HG02970 (cell line): Measurements from ENCODE around the gene TRPC4AP.
"Not testable (repeated sequence)": the region's sequence is repeated elsewhere in the genome, so short reads cannot be mapped to it uniquely, and the experiment has no call there.

ENCODE experiments used
- ATAC-seq: cut with Tn5 transposase; IDR thresholded peaks from one replicate; pipeline ENCODE4 v1.9.1; 2021; ENCODE audit warnings: mild to moderate bottlenecking, moderate library complexity, moderate number of reproducible peaks; ENCODE audit not compliant: unreplicated experiment, low FRiP score

Gene TRPC4AP

DNA sequence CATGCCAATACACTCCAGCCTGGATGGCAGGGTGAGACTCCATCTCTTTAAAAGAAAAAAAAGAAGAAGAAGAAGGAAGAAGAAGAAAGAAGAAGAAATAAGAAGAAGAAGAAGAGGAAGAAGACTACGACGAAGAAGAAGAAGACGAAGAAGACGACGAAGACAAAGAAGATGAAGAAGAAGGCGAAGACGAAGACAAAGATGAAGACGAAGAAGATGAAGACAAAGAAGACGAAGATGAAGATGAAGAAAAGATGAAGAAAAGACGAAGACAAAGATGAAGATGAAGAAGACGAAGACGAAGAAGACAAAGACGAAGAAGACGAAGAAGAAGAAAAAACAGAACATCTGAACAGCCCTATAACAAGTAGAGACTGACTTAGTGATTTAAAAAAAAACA, 33.0 kb downstream of the TRPC4AP start:
- ATAC-seq, result no peak

DNA sequence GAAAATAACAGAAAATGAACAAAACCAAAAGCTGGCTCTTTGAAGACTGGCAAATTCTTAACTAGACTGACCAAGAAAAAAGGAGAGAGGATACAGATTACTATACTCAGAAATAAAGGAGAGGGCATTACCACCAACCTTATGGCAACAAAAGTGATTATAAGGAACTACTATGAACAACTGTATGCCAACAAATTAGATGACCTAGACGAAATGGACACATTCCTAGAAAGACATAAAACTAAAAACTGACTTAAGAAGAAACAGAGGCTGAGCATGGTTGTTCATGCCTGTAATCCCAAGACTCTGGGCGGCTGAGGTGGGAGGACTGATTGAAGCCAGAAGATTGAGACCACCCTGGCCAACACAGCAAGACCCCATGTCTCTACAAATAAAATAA, 33.5 kb downstream of the TRPC4AP start:
- ATAC-seq, result no peak

DNA sequence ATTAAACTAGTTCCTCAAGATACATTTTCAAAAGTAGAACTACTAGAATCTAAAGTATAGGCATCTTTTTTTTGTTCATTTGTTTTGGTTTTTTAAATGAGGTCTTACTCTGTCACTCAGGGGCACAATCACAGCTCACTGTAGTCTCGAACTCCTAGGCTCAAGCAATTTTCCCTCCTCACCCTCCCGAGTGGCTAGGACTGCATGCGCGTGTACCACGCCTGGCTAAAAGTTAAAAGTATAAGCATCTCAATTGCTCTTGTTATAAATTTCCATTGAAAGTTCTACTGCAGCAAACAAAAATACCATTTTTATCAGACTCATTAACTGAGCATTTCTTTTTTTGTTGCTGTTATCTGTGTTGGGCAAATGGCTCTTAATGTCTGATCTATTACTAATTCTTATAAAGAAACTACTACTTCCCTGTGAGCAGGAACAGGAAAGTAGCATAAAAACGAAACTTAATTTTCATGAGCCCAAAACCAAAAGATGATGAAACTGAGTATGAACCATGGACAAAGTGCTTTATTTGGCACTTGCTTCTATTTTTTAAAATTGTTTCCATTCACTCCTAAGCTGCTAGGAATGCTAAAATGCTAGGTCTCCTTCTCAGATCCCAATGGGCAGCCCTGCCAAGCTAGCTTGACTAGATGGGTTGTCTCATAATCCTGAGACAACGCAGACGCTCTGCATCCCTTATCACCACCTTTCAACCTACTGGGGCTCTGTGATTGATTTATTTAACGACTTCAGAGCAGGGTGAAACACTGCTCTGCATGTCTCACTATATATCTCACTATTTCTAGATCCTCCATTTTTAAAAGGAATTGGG, 36.9 kb downstream of the TRPC4AP start:
- ATAC-seq, result no peak

DNA sequence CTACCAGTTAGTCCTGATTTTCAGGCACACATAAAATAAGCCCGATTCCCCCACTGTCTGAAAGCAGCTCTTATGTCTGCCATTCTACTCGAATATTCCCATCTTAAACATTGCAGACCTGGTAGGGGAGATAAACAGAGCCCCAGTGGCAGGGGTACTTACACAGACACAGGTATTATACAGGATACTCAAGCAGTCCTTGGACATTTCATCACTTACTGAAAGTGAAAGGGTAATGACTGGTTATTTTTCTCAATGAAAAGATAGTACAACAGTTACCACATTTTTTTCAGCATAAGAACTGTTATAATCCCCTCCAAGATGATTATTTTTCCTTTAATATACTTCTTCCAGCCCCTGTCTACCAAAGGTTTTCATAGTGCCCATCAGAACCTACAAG, 37.8 kb downstream of the TRPC4AP start:
- no peak for ATAC-seq

DNA sequence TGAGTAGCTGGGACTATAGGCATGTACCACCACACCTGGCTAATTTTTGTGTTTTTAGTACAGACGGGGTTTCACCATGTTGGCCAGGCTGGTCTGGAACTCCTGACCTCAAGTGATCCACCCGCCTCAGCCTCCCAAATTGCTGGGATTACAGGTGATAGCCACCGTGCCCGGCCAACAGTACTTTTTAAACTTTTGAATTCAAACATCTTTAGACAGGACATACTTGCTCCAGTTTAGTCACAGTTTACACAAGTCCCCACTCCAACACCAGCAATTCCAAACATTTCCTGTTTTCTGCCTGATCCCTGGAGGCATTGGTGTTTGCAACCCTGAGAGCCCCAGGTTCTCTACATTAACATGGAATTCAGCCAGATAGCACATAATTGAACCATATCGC, 40.0 kb downstream of the TRPC4AP start:
- not testable (repeated sequence) for ATAC-seq

DNA sequence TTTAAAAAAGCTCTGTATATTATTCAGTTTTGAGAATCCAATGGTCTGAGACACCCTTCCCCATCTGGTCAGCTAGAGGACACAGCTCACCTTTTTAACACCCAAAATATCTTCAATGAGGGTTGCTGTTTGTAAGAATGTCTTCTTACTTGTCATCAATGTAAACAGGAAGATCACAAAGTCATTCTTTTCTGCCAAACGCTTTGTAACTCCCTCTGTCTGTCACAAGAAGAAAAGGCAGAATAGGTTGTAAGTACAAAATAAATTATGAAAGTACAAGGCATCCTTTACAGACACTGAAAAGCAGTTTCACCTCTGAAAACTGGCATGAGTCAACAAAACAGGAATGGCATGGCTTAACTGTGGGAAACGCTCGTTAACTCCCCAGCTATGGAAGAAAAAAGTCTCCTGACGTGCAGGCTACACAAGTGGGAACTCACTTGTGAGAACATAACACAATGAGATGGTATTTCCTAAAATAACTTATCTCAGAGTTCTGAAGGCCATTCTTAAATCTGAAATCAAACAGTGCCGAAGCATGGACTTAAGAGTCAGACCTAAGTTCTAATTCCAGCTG, 42.7 kb downstream of the TRPC4AP start:
- no peak for ATAC-seq

DNA sequence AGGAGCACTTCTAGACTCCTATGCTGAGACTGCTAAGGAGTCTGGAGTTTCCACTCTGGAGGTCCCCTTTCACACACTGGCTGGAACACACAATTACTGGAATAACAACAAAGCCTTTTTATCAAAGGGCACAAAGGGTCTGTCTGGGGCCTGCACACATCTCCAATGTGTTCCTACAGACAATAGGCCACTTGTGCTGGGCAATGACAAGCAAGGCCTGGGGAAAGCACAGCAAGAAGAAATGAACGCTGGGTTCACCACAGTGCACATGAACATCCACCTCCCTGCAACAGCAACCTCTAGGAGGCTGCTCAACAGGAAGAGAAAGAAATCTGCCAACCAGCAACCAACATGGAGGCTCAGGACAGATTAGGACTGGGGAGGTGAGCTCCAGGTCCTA, 43.9 kb downstream of the TRPC4AP start:
- ATAC-seq, result no peak

DNA sequence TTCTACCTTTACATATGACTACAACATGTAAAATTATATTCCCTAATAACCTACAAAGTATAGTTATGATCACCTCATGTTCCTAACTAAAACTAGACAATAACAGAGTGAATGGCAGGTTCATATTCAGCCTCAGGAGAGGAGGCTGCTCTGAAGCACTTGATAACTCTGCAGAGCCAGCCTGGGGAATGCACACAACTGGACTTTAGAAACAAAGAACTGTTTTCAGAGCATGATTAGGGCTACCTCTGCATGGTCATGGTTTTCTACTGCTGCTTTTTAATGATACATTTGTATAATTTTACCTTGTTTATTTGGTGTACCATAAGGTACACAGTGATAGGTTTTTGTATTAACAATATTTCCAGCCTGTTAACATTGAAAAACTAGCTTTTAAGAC, 50.3 kb downstream of the TRPC4AP start:
- no peak for ATAC-seq

DNA sequence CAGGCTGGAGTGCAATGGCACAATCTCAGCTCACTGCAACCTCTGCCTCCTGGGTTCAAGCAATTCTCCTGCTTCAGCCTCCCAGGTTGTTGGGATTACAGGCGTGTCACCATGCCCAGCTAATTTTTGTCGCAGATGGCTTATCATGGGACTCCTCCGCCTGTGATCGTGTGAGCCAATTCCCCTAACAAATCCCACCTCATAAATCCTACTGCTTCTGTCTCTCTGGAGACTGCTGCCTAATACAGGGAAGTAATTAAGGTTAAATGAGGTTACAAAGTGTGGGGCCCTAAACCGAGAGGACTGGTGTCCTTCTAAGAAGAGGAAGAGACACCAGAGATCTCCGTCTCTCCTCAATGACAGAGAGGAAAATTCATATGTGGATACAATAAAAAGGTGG, 52.0 kb downstream of the TRPC4AP start:
- no peak for ATAC-seq

DNA sequence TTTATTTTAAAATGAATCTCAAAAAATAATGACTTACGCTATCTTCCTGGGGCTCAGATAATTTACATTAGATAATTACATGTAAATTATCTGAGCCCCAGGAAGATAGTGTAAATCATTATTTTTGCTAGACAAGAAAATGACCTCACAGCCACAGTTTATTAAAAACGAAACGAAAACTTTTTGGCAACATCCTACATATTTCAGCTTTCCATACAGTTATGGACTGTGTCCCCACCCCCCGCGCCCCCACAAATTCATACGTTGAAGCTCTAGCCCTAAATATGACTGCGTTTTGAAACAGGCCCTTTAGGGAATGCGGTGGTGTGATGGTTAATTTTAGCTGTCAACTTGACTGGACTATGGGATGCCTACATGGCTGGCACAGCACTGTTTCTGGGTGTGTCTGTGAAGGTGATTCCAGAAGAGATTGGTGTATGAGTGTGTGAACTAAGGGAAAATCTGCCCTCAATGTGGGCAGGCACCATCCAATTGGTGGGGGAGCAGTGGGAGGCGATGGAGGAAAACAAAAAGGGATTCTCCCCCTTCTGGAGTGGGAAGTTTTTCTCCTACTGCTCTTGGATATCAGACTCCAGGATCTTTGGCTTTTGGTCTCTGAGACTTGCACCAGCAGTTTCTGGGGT, 52.6 kb downstream of the TRPC4AP start:
- no peak for ATAC-seq

DNA sequence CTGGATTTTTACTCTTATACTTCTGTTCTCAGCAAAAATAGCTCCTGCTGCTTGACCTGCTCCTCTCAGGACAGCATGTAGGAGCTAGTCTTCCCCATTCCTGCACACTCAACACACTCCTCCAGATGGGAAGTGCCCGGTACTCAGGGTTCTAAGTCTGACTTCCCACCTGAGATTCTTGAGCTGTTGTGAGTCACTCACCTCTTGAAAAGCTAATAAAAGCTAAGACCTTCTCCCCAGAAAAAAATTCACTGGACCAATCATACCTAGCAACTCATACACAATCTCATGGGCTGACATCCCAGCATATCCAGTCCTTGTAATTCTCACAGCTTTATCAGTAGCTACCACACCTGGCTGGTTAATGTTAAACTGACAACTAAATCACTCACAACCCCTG, 53.5 kb downstream of the TRPC4AP start:
- ATAC-seq, result no peak

DNA sequence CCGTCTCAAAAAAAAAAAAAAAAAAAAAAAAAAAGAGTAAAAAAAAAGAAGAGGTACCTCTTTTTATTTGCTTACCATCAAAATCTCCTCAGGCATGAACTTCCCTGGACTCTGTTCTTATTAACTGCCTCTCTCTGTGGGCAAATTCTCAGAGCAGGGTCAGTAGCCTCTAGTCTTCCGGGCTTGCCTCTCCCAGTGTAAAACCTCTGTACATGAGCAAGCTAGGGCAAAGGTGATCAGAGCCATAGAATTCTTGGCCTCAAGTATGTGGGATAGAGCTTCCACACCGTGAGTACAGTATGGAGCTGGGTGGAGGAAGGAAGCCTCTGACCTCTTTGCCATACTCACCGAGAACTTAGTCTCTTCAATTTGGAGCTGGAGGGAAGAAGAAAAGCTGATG, 58.5 kb downstream of the TRPC4AP start:
- no peak for ATAC-seq

DNA sequence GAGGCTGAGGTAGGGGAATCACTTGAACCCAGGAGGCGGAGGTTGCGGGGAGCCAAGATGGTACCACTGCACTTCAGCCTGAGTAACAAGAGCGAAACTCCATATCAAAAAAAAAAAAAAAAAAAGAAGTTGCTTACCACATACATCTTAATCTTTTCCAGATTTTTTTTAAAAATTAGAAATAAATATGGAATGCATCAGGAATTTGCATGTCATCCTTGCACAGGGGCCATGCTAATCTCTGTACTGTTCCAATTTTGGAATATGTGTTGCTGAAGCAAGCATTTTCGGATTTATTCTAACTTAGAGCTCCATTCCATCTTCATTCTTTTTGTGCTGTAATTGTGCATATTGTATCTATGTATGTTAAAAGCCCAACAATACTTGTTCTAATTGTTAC, 62.5 kb downstream of the TRPC4AP start:
- ATAC-seq, result no peak

DNA sequence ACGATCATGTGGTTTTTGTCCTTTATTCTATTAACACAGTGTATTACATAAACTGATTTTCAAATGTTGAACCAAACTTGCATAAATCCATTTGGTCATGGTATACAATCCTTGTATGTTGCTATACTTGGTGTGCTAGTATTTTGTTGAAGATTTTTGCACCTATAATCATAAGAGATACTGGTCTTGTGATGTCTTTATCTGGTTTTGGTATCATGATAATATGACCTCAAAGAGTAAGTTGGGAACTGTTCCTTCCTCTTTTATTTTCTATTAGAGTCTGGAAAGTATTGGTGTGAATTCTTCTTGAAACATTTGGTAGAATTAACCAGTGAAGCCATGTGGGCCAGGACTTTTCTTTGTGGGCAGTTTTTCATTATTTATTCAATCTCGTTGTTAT, 65.3 kb downstream of the TRPC4AP start:
- ATAC-seq, result no peak

DNA sequence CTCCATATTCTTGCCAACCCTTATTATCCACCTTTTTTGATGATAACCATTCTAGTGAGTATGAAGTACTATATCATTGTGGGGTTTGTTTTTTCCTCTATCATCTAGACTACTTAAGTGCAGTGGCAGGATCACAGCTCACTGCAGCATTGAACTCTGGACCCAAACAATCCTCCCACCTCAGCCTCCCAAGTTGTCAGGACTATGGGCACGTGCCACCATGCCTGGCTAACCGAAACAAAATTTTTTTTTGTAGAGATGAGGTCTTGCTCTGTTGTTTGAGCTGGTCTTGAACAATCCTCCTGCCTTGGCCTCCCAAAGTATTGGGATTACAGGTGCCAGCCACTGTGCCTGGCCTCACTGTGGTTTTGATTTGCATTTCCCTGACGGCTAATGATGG, 67.5 kb downstream of the TRPC4AP start:
- ATAC-seq, result no peak

DNA sequence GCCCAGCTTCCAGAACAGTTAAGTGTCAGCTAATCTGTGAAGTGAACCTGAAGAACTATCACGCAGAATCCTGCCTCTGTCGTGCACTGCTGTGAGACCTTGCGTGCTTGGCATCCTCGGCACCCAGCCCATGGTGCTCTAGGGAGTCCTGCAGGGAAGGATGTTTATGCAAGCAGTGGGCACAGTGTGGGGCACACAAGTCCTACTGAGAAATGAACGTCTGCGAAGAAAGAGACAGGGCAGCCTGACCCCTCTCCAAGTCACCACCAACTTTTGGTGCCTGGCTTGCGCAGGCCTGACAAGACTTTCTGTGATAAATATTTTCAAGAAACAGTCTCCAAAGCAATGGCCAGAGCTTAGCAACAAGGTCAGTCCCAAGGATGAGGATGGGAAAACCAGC, 69.0 kb downstream of the TRPC4AP start:
- no peak for ATAC-seq

DNA sequence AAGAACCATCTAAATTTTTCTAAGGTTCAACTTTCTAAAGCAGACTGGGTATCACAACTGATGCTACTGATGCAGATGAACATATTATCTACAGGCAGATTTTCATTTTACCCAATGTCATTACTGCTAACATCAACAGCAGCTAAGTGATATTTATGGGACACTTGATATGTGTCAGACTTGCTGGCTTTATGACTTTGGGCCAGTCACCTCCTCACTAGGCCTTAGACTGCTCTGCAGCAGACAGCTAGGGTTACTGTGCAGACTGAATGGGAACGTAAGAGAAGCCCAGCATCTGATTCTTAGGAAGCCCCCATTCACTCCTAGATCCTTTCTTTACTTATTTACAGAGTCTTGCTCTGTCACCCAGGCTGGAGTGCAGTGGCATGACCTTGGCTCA, 70.8 kb downstream of the TRPC4AP start:
- ATAC-seq, result no peak

DNA sequence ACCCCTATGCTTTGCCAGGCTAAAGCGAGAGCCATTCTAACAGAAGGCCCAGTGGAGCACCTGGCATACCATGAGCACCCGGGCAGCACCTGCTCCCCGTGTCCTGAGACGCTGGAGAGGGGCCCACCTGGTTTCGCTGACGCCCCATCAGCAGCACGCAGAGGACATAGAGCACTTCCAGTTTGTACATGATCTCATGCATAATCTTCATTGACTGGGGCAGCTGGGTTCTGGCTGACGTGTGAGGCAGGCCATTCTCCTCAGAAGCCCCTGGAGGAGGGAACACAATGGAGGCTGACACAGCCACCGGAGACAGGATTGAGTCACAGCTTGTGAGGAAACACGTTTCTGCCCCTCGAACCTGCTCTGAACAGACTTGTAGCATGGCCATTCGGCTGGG, 71.5 kb downstream of the TRPC4AP start:
- ATAC-seq, result no peak

DNA sequence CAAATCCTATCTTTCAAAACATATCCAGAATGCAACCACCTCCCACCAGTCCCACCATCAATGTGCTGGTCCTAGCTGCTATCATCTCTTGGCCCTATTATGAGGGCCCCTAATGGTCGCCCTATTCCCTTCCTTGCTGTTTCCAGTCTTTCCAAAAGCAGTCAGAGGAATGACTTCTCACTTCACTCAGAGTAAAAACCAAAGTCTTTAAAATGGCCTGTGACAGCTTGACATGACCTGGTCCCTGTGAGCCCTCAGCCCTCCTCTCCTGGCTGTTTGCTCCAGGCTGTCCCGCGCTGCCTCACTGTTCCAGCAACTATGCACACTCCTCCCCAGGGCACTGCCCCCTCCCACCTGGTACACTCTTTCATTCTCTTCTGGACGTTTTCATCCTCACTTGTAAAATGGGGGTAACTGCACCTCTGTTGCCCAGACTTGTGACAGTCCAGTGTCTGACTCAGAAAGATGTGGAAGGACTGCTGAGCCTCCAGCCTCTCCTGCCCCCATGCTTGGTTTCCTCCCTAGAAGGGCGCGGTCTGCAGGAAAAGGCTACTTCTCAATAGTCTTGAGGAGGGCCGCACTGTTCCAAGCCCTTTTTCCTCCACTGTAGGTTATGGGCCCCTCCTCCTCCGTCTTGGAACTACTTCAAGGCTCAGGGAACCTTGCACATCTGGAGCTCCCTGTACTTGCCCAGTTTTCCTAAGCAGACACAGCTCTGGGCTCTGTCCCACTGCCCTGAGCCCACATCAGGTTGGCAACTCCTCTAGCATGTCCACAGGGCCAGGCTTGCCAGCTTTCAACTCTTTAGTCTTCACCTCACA, 72.3 kb downstream of the TRPC4AP start:
- ATAC-seq, result no peak

DNA sequence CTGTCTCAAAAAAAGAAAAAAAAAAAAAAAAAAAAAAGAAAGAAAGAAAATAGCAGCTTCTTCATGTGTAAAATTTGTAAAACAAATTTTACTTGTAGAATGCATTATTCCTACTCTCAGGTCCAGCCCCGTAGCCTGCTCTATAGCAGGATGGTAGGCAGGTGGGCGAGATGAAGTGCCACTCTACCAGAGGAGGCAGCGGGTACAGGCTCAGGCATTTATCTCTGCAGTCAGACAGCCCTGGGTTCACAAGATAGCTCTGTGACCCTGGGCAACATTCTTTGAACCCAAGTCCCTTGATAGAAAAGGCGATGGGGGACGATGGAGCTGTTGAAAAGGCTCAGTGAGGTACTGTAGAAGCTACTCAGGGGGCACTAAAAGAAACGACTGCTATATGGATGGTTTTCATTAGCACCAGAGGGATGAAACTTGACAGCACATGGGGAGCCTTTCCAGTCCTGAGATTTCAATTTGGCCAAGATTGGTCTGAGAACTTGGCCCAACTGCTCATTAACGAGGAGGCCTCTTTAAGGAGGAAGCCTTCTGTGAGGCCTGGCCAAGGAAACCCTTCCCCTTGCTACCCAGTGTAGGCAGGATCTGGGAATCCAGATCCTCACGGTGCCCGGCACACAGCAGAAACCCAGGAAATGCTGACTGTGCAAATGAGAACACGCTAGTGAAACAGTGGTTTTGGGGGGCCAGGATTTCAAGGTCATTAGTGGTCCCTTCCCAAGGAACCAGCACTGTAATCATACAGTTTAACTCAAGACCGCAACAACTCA, 73.8 kb downstream of the TRPC4AP start:
- ATAC-seq, result no peak
